SK-N-SH treated with all-trans-retinoic acid at 6 μM for 48 hours (cell line): ENCODE measurements around the gene OGN.
A peak's percentile ranks its signal among the peaks of the same experiment; 100 is the strongest.

ENCODE experiments used
- ATAC-seq: fragments of 200-7000 bp; cut with Tn5 transposase; 3 replicates; pipeline ENCODE4 v1.9.1; 2020; ENCODE audit warnings: mild to moderate bottlenecking, moderate library complexity
- ARNTL ChIP-seq: fragments of 450-650 bp; formaldehyde crosslinking; IDR thresholded peaks from 2 replicates; pipeline ENCODE4 v1.5.0; 2020; ENCODE audit warnings: low read depth, mild to moderate bottlenecking, moderate library complexity, borderline replicate concordance
- BACH2 ChIP-seq: fragments of 250-450 bp; sonication (Bioruptor Pico); IDR thresholded peaks from 2 replicates; pipeline ENCODE4 v1.9.0; 2021; ENCODE audit warnings: mild to moderate bottlenecking, borderline replicate concordance
- CSDC2 ChIP-seq: fragments of 250-450 bp; sonication (Bioruptor Pico); IDR thresholded peaks from 2 replicates; pipeline ENCODE4 v1.5.0; 2020; ENCODE audit warnings: mild to moderate bottlenecking, moderate library complexity
- ESRRG ChIP-seq: fragments of 250-450 bp; sonication (Bioruptor Pico); IDR thresholded peaks from 2 replicates; pipeline ENCODE4 v1.6.1; 2021; ENCODE audit warnings: mild to moderate bottlenecking
- ISL1 ChIP-seq: fragments of 250-450 bp; sonication (Bioruptor Pico); IDR thresholded peaks from 2 replicates; pipeline ENCODE4 v2.1.2; 2022; ENCODE audit warnings: mild to moderate bottlenecking, moderate library complexity
- OSR1 ChIP-seq: fragments of 250-450 bp; sonication (Bioruptor Pico); IDR thresholded peaks from 2 replicates; pipeline ENCODE4 v1.8.0; 2022; ENCODE audit warnings: moderate library complexity, mild to moderate bottlenecking, inconsistent platforms
- PPARA ChIP-seq: fragments of 250-450 bp; sonication (Bioruptor Pico); IDR thresholded peaks from 2 replicates; pipeline ENCODE4 v1.5.0; 2020; ENCODE audit warnings: mild to moderate bottlenecking, borderline replicate concordance
- RARB ChIP-seq: fragments of 250-450 bp; sonication (Bioruptor Pico); IDR thresholded peaks from 2 replicates; pipeline ENCODE4 v1.8.0; 2021; ENCODE audit warnings: mild to moderate bottlenecking, moderate library complexity
- SNAI2 ChIP-seq: fragments of 250-450 bp; sonication (Bioruptor Pico); IDR thresholded peaks from 2 replicates; pipeline ENCODE4 v1.5.0; 2020; ENCODE audit warnings: mild to moderate bottlenecking, moderate library complexity
- TCF4 ChIP-seq: fragments of 250-450 bp; sonication (Bioruptor Pico); IDR thresholded peaks from 2 replicates; pipeline ENCODE4 v1.8.0; 2021; ENCODE audit warnings: mild to moderate bottlenecking, moderate library complexity, borderline replicate concordance
- TOX ChIP-seq: fragments of 250-450 bp; sonication (Bioruptor Pico); IDR thresholded peaks from 2 replicates; pipeline ENCODE4 v1.8.0; 2021; ENCODE audit warnings: mild to moderate bottlenecking, moderate library complexity, borderline replicate concordance
- ZC3H10 ChIP-seq: fragments of 250-450 bp; sonication (Bioruptor Pico); IDR thresholded peaks from 2 replicates; pipeline ENCODE4 v1.5.1; 2021; ENCODE audit warnings: mild to moderate bottlenecking, moderate library complexity
- ZFP3 ChIP-seq: fragments of 250-450 bp; sonication (Bioruptor Pico); IDR thresholded peaks from 2 replicates; pipeline ENCODE4 v1.5.0; 2020; ENCODE audit warnings: mild to moderate bottlenecking, moderate library complexity
- ZNF70 ChIP-seq: fragments of 450-650 bp; formaldehyde crosslinking; IDR thresholded peaks from 2 replicates; pipeline ENCODE4 v1.5.0; 2020; ENCODE audit warnings: mild to moderate bottlenecking, moderate library complexity
- ZNF8 ChIP-seq: fragments of 450-650 bp; formaldehyde crosslinking; IDR thresholded peaks from 2 replicates; pipeline ENCODE4 v1.5.0; 2020; ENCODE audit warnings: mild to moderate bottlenecking, moderate library complexity
- TF ChIP-seq, protein P1 (sequence below): fragments of 250-450 bp; sonication (Bioruptor Pico); IDR thresholded peaks from 2 replicates; pipeline ENCODE4 v1.5.0; 2020; ENCODE audit warnings: mild to moderate bottlenecking, moderate library complexity
- TF ChIP-seq, protein P2 (sequence below): fragments of 250-450 bp; sonication (Bioruptor Pico); IDR thresholded peaks from 2 replicates; pipeline ENCODE4 v1.8.0; 2021; ENCODE audit warnings: low read depth, mild to moderate bottlenecking, moderate library complexity, borderline replicate concordance
- TF ChIP-seq, protein P3 (sequence below): fragments of 250-450 bp; sonication (Bioruptor Pico); IDR thresholded peaks from 2 replicates; pipeline ENCODE4 v1.5.1; 2020; ENCODE audit warnings: low read depth, mild to moderate bottlenecking, moderate library complexity
- TF ChIP-seq, protein P4 (sequence below): fragments of 250-450 bp; sonication (Bioruptor Pico); IDR thresholded peaks from 2 replicates; pipeline ENCODE4 v1.5.1; 2021; ENCODE audit warnings: mild to moderate bottlenecking, moderate library complexity

The OGN gene

DNA sequence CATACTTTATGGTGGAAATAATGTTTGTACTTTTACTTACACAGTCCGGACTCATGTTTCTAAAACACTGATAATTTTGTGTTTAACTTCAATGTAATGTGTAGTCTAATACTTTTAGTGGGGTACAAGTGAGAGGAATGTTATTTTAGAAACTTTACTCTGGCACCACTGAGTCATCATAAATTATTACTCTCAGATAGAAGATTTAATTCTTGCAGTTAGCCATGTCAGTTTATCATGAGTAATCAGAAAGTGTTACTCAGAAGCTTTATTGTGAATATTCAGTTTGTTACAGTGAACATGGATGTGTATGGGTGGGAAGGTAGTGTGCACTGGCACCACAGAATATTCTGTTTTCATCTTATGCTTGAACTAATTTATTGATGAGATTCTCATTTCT, 20.0 kb downstream of the OGN start:
- TF ChIP-seq ISL1 = peak; percentile 68
- TF ChIP-seq ZC3H10 (CRISPR knock-in tag) = no peak
- no peak for TF ChIP-seq ZNF8 (CRISPR knock-in tag)
- TF ChIP-seq, protein P1, sequence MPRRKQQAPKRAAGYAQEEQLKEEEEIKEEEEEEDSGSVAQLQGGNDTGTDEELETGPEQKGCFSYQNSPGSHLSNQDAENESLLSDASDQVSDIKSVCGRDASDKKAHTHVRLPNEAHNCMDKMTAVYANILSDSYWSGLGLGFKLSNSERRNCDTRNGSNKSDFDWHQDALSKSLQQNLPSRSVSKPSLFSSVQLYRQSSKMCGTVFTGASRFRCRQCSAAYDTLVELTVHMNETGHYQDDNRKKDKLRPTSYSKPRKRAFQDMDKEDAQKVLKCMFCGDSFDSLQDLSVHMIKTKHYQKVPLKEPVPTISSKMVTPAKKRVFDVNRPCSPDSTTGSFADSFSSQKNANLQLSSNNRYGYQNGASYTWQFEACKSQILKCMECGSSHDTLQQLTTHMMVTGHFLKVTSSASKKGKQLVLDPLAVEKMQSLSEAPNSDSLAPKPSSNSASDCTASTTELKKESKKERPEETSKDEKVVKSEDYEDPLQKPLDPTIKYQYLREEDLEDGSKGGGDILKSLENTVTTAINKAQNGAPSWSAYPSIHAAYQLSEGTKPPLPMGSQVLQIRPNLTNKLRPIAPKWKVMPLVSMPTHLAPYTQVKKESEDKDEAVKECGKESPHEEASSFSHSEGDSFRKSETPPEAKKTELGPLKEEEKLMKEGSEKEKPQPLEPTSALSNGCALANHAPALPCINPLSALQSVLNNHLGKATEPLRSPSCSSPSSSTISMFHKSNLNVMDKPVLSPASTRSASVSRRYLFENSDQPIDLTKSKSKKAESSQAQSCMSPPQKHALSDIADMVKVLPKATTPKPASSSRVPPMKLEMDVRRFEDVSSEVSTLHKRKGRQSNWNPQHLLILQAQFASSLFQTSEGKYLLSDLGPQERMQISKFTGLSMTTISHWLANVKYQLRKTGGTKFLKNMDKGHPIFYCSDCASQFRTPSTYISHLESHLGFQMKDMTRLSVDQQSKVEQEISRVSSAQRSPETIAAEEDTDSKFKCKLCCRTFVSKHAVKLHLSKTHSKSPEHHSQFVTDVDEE (CRISPR knock-in tag) = no peak
- TF ChIP-seq BACH2 (CRISPR knock-in tag) = no peak
- TF ChIP-seq, protein P2, sequence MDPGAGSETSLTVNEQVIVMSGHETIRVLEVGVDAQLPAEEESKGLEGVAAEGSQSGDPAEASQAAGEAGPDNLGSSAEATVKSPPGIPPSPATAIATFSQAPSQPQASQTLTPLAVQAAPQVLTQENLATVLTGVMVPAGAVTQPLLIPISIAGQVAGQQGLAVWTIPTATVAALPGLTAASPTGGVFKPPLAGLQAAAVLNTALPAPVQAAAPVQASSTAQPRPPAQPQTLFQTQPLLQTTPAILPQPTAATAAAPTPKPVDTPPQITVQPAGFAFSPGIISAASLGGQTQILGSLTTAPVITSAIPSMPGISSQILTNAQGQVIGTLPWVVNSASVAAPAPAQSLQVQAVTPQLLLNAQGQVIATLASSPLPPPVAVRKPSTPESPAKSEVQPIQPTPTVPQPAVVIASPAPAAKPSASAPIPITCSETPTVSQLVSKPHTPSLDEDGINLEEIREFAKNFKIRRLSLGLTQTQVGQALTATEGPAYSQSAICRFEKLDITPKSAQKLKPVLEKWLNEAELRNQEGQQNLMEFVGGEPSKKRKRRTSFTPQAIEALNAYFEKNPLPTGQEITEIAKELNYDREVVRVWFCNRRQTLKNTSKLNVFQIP (CRISPR knock-in tag) = peak; percentile 38; the same call in 1 of the 2 replicates
- TF ChIP-seq, all 23 proteins: peak for 2
- peak; percentile 69 for ATAC-seq

DNA sequence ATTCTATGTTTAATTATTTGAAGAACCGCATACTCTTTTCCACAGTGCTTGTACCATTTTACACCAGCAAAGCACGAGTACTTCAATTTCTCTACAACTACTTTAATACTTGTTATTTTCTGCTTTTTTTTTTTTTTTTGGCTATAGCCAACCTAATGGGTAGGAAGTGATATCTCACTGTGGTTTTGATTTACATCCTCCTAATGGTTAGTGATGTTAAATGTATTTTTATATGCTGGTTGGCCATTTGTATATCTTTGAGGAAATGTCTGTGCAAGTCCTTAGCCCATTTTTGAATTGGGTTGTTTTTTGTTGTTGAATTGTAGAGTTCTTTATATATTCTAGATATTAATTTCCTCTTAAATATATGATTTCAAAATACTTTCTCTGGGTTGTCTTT, 22.6 kb downstream of the OGN start:
- TF ChIP-seq SNAI2 (CRISPR knock-in tag) (no peak), RARB (no peak), BACH2 (CRISPR knock-in tag) (no peak), TCF4 (CRISPR knock-in tag) (no peak), ZFP3 (CRISPR knock-in tag) (no peak), CSDC2 (CRISPR knock-in tag) (no peak), ISL1 (no peak), ZNF70 (CRISPR knock-in tag) (no peak), OSR1 (no peak), PPARA (CRISPR knock-in tag) (no peak), ZNF8 (CRISPR knock-in tag) (no peak), ESRRG (CRISPR knock-in tag) (no peak), ARNTL (CRISPR knock-in tag) (no peak), TOX (CRISPR knock-in tag) (no peak), ZC3H10 (CRISPR knock-in tag) (no peak)
- TF ChIP-seq, protein P3, sequence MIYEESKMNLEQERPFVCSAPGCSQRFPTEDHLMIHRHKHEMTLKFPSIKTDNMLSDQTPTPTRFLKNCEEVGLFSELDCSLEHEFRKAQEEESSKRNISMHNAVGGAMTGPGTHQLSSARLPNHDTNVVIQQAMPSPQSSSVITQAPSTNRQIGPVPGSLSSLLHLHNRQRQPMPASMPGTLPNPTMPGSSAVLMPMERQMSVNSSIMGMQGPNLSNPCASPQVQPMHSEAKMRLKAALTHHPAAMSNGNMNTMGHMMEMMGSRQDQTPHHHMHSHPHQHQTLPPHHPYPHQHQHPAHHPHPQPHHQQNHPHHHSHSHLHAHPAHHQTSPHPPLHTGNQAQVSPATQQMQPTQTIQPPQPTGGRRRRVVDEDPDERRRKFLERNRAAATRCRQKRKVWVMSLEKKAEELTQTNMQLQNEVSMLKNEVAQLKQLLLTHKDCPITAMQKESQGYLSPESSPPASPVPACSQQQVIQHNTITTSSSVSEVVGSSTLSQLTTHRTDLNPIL (CRISPR knock-in tag) = no peak
- TF ChIP-seq, protein P1 (CRISPR knock-in tag) = no peak
- TF ChIP-seq, protein P4, sequence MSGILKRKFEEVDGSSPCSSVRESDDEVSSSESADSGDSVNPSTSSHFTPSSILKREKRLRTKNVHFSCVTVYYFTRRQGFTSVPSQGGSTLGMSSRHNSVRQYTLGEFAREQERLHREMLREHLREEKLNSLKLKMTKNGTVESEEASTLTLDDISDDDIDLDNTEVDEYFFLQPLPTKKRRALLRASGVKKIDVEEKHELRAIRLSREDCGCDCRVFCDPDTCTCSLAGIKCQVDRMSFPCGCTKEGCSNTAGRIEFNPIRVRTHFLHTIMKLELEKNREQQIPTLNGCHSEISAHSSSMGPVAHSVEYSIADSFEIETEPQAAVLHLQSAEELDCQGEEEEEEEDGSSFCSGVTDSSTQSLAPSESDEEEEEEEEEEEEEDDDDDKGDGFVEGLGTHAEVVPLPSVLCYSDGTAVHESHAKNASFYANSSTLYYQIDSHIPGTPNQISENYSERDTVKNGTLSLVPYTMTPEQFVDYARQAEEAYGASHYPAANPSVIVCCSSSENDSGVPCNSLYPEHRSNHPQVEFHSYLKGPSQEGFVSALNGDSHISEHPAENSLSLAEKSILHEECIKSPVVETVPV (CRISPR knock-in tag) = no peak
- TF ChIP-seq, protein P2 (CRISPR knock-in tag) = no peak
- no peak for ATAC-seq
